ENCODE measurements around the gene RTL10. TPM values are rescaled to one million over a fixed set of nuclear protein-coding genes. Genes with fewer than 3 reads are reported as not detected.

RTL10 gene
- polyA plus RNA-seq, 1 of the 3 experiments (the other 2 are of a cell fraction): 7.8 TPM

DNA sequence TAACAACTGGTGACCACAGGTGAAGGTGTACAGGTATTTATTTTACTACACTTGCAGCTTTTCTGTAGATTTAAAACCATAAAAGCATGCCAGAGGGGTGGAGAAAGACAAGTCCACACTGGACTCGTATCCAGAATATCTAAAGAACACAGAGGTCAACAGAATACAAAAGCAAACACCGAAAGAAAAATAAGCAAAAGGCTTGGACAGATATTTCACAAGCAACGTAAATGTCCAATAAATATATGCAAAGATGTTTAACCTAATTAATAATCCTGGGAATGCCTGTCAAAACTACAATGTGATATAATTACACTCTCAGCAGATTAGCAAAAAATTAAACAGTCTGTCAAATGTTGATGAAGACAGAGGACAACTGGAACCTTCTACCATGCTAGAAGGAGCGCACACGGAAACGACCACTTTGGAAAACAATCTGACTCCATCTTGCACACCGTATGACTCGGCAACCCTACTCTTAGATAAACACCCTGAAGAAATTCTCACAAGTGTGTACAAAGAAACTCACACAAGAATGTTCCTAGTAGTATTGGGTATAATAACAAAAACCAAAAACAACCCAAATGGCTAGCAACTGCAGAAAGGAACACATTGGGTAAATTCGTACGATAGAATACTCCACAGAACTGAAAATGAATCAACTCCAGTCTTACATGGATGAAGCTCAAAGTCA, 27.2 kb downstream of the RTL10 start:
- Histone ChIP-seq H3F3A (replicated peaks; ENCODE audit: insufficient read depth) (no peaks in the 10 kb centered on the region), H3K9me2 (no peaks in the 10 kb centered on the region), H3K4me1 (ENCODE audit: control insufficient read depth in 1 of 2, insufficient read depth in 2 of 2, low read depth in 1 of 2, low read length in 1 of 2) (peaks cover 0 to 18% of the 10 kb centered on the region in 2 experiments; a peak in 1 of 4 replicates), H2AFZ (ENCODE audit: low read depth) (no peak overlapping the region), H3K4me3 (ENCODE audit: low read depth in 2 of 2, low read length in 1 of 2) (no peak overlapping the region), H3K27me3 (ENCODE audit: insufficient read depth) (no peaks in the 10 kb centered on the region), H3K9me3 (no peaks in the 10 kb centered on the region), H3K79me2 (ENCODE audit: insufficient read depth) (peaks cover 10% of the 10 kb centered on the region; the same call in 1 of the 2 replicates), H3K36me3 (replicated peaks in 1 of 2; ENCODE audit: control insufficient read depth in 1 of 2, insufficient read depth in 2 of 2, low read length in 1 of 2) (no peaks in the 10 kb centered on the region), H3K9ac (no peak overlapping the region), H3K27ac (ENCODE audit: low read depth in 2 of 2, low read length in 1 of 2) (no peak overlapping the region), H4K20me1 (ENCODE audit: insufficient read depth) (no peaks in the 10 kb centered on the region), H3K4me2 (no peak overlapping the region)
- no peak for DNase-seq
- ChIA-PET POLR2A (no interaction called here), CTCF (interaction anchor here (0.8 to 1.2 kb wide), 2 partner anchors 83 to 97 kb away, joined by 3 read pairs; no protein-coding TSS in a partner anchor)
- WGBS (ENCODE audit: low lambda C conversion rate): 91% methylated on average over 10 of the region's 10 CpGs
- TF ChIP-seq MEF2A (IDR thresholded peaks at IDR 0.05; ENCODE audit: borderline replicate concordance, low read depth) (no peak), YY1 (IDR thresholded peaks at IDR 0.05; ENCODE audit: low read depth) (no peak), FOXJ3 (CRISPR knock-in tag; IDR thresholded peaks at IDR 0.05) (no peak), TEAD4 (IDR thresholded peaks at IDR 0.05; ENCODE audit: borderline replicate concordance, insufficient read depth) (no peak), USF1 (IDR thresholded peaks at IDR 0.05; ENCODE audit: borderline replicate concordance, low read depth) (no peak), RXRA (IDR thresholded peaks at IDR 0.05; ENCODE audit: borderline replicate concordance, low read depth) (no peak), NRF1 (IDR thresholded peaks at IDR 0.05; ENCODE audit: low read depth, low read length) (no peak), MXI1 (IDR thresholded peaks at IDR 0.05; ENCODE audit: low read depth, low read length) (no peak), CHD2 (IDR thresholded peaks at IDR 0.05; ENCODE audit: low read length, partially characterized antibody) (no peak), FOXM1 (IDR thresholded peaks at IDR 0.05; ENCODE audit: low read depth) (no peak), POLR2AphosphoS5 (IDR thresholded peaks at IDR 0.05; ENCODE audit: low read depth, low read length) (no peak), REST (IDR thresholded peaks at IDR 0.05; ENCODE audit: low read depth, low read length) (no peak), SMC3 (IDR thresholded peaks at IDR 0.05; ENCODE audit: low read depth, low read length) (no peak), JUND (IDR thresholded peaks at IDR 0.05) (no peak), FOSL2 (IDR thresholded peaks at IDR 0.05; ENCODE audit: borderline replicate concordance, low read depth) (no peak), EZH2phosphoT487 (IDR thresholded peaks at IDR 0.05; ENCODE audit: borderline replicate concordance, low read depth) (no peak), RAD21 (IDR thresholded peaks at IDR 0.05; ENCODE audit: low read length) (no peak)
- TF ChIP-seq, protein P1, sequence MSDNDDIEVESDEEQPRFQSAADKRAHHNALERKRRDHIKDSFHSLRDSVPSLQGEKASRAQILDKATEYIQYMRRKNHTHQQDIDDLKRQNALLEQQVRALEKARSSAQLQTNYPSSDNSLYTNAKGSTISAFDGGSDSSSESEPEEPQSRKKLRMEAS (IDR thresholded peaks at IDR 0.05; ENCODE audit: low read depth): no peak
- TF ChIP-seq, protein P2, sequence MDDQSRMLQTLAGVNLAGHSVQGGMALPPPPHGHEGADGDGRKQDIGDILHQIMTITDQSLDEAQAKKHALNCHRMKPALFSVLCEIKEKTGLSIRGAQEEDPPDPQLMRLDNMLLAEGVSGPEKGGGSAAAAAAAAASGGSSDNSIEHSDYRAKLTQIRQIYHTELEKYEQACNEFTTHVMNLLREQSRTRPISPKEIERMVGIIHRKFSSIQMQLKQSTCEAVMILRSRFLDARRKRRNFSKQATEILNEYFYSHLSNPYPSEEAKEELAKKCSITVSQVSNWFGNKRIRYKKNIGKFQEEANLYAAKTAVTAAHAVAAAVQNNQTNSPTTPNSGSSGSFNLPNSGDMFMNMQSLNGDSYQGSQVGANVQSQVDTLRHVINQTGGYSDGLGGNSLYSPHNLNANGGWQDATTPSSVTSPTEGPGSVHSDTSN (IDR thresholded peaks at IDR 0.05): no peak
